Measurements from ENCODE around the gene PLEKHM3. TPM values are rescaled to one million over a fixed set of nuclear protein-coding genes. Genes with fewer than 3 reads are reported as not detected.

PLEKHM3 gene
- total and polyA plus RNA-seq, 2 of the 13 experiments (the other 11 are each of a cell fraction or from before 2014, with no cell fraction given), result 4.5 to 4.7 TPM

DNA sequence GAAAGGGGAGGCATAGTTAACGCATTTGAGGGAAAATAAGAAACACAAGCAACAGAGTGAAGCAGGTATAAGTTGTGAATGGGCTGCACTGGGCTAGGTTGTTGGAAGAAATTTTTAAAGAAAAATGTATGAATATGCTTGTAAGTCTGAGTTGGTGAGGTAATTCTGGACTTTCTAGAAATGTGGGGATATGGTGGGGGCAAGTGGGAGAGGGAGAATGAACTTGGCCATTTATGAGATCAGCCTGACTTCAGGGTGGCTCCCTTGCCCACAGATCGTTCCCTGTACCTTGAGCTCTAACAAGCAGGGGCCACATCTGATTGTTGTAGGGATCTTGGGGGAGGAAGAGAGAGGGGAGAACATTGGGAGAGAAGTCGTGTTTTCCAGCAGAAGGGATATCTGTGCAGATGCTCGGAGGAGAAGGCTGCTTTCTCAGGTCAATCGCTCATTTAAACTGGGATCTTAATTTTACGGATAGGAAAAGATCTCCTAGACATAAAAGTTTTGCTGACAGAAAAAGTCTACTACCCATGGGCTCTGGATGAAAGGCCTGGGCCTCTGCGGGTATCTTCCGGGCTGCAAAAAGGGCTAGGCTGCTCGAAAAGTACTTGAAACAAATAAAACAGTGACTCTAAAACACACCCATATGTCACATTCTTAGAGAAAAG is 213.1 kb downstream of the PLEKHM3 start (continued):
- TF ChIP-seq HOMEZ (CRISPR knock-in tag; IDR thresholded peaks at IDR 0.05; ENCODE audit: low read depth), result peak; percentile 12; the same call in 1 of the 2 replicates
- TF ChIP-seq TAF15 (IDR thresholded peaks at IDR 0.05; ENCODE audit: low read depth, low read length, poor library complexity, severe bottlenecking), result no peak
- no peak for TF ChIP-seq RARA (CRISPR knock-in tag; IDR thresholded peaks at IDR 0.05)
- no peak for TF ChIP-seq KAT7 (CRISPR knock-in tag; IDR thresholded peaks at IDR 0.05; ENCODE audit: borderline replicate concordance)
- TF ChIP-seq ZNF496 (CRISPR knock-in tag; IDR thresholded peaks at IDR 0.05; ENCODE audit: insufficient replicate concordance), result no peak
- TF ChIP-seq ZNF446 (CRISPR knock-in tag; IDR thresholded peaks at IDR 0.05), result no peak
- TF ChIP-seq, protein P1, sequence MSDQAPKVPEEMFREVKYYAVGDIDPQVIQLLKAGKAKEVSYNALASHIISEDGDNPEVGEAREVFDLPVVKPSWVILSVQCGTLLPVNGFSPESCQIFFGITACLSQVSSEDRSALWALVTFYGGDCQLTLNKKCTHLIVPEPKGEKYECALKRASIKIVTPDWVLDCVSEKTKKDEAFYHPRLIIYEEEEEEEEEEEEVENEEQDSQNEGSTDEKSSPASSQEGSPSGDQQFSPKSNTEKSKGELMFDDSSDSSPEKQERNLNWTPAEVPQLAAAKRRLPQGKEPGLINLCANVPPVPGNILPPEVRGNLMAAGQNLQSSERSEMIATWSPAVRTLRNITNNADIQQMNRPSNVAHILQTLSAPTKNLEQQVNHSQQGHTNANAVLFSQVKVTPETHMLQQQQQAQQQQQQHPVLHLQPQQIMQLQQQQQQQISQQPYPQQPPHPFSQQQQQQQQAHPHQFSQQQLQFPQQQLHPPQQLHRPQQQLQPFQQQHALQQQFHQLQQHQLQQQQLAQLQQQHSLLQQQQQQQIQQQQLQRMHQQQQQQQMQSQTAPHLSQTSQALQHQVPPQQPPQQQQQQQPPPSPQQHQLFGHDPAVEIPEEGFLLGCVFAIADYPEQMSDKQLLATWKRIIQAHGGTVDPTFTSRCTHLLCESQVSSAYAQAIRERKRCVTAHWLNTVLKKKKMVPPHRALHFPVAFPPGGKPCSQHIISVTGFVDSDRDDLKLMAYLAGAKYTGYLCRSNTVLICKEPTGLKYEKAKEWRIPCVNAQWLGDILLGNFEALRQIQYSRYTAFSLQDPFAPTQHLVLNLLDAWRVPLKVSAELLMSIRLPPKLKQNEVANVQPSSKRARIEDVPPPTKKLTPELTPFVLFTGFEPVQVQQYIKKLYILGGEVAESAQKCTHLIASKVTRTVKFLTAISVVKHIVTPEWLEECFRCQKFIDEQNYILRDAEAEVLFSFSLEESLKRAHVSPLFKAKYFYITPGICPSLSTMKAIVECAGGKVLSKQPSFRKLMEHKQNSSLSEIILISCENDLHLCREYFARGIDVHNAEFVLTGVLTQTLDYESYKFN (CRISPR knock-in tag; conservative IDR thresholded peaks at IDR 0.05), result peak; percentile 18
- TF ChIP-seq, protein P2, sequence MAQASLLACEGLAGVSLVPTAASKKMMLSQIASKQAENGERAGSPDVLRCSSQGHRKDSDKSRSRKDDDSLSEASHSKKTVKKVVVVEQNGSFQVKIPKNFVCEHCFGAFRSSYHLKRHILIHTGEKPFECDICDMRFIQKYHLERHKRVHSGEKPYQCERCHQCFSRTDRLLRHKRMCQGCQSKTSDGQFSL (CRISPR knock-in tag; IDR thresholded peaks at IDR 0.05), result 0 out of 2 replicates have a peak, but pooled peaks have one; percentile 14
- no peak for TF ChIP-seq SETDB1 (CRISPR knock-in tag; IDR thresholded peaks at IDR 0.05; ENCODE audit: borderline replicate concordance)
- no peak for TF ChIP-seq ZBTB8A (CRISPR knock-in tag; IDR thresholded peaks at IDR 0.05; ENCODE audit: borderline replicate concordance, low read depth)
- no peak for TF ChIP-seq AGO2 (optimal IDR thresholded peaks at IDR 0.05; ENCODE audit: low read depth, low read length)
- TF ChIP-seq TBX2 (CRISPR knock-in tag; IDR thresholded peaks at IDR 0.05; ENCODE audit: borderline replicate concordance), result peak; percentile 27; the same call in 1 of the 2 replicates
- TF ChIP-seq, protein P3, sequence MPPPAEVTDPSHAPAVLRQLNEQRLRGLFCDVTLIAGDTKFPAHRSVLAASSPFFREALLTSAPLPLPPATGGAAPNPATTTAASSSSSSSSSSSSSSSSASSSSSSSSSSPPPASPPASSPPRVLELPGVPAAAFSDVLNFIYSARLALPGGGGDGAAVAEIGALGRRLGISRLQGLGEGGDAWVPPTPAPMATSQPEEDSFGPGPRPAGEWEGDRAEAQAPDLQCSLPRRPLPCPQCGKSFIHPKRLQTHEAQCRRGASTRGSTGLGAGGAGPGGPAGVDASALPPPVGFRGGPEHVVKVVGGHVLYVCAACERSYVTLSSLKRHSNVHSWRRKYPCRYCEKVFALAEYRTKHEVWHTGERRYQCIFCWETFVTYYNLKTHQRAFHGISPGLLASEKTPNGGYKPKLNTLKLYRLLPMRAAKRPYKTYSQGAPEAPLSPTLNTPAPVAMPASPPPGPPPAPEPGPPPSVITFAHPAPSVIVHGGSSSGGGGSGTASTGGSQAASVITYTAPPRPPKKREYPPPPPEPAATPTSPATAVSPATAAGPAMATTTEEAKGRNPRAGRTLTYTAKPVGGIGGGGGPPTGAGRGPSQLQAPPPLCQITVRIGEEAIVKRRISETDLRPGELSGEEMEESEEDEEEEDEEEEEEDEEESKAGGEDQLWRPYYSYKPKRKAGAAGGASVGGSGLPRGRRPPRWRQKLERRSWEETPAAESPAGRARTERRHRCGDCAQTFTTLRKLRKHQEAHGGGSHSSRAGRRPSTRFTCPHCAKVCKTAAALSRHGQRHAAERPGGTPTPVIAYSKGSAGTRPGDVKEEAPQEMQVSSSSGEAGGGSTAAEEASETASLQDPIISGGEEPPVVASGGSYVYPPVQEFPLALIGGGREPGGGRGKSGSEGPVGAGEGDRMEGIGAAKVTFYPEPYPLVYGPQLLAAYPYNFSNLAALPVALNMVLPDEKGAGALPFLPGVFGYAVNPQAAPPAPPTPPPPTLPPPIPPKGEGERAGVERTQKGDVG (CRISPR knock-in tag; IDR thresholded peaks at IDR 0.05; ENCODE audit: borderline replicate concordance), result 0 out of 2 replicates have a peak, but pooled peaks have one; percentile 12
- TF ChIP-seq NR2C2 (CRISPR knock-in tag; IDR thresholded peaks at IDR 0.05; ENCODE audit: borderline replicate concordance), result 0 out of 2 replicates have a peak, but pooled peaks have one; percentile 36
- 0 out of 2 replicates have a peak, but pooled peaks have one; percentile 2 for TF ChIP-seq RAD21 (CRISPR knock-in tag; IDR thresholded peaks at IDR 0.05)
- TF ChIP-seq IRF2 (CRISPR knock-in tag; IDR thresholded peaks at IDR 0.05), result no peak
- TF ChIP-seq ZMAT3 (CRISPR knock-in tag; conservative IDR thresholded peaks at IDR 0.05), result no peak
- no peak for TF ChIP-seq ATM (IDR thresholded peaks at IDR 0.05; ENCODE audit: borderline replicate concordance)
- 0 out of 2 replicates have a peak, but pooled peaks have one; percentile 10 for TF ChIP-seq STAG1 (CRISPR knock-in tag; IDR thresholded peaks at IDR 0.05)

All from HepG2 (cell line).